Ammon's horn (tissue), 1 donor: ENCODE measurements around the gene CNGA4.
A peak's percentile ranks its signal among the peaks of the same experiment; 100 is the strongest.
"Not testable (repeated sequence)": the region's sequence is repeated elsewhere in the genome, so short reads cannot be mapped to it uniquely, and the experiment has no call there.

Experiments used
- DNase-seq: peaks from one replicate; pipeline ENCODE4 v3.0.0-alpha.2; 2016; ENCODE audit warnings: low spot score

Gene CNGA4

GRCh38 chr11:6225896-6226295 is 13.0 kb upstream of the CNGA4 start:
- DNase-seq, result no peak

GRCh38 chr11:6228520-6228919 is 10.4 kb upstream of the CNGA4 start:
- no peak for DNase-seq

GRCh38 chr11:6229911-6230310 is 9.0 kb upstream of the CNGA4 start:
- no peak for DNase-seq

- DNase-seq, result no peak
Measured at GRCh38 chr11:6232899-6233298, 6.0 kb upstream of the CNGA4 start.

- no peak for DNase-seq
Measured at GRCh38 chr11:6233984-6234386, 4.9 kb upstream of the CNGA4 start.

GRCh38 chr11:6234387-6235107 is 4.3 kb upstream of the CNGA4 start, which contains the start of gene FHIP1B:
Gene FHIP1B, minus strand, starts transcription at chr11:6234636. Its CDS starts 10,120 bp downstream, at chr11:6224516.
- DNase-seq, result peak; percentile 100

- DNase-seq, result no peak
Measured at GRCh38 chr11:6237266-6237665, 1.6 kb upstream of the CNGA4 start.

GRCh38 chr11:6237761-6238302 is 1.1 kb upstream of the CNGA4 start:
- DNase-seq, result no peak

- DNase-seq, result no peak
Measured at GRCh38 chr11:6240139-6240538, 1.2 kb downstream of the CNGA4 start.

GRCh38 chr11:6240781-6241180 is 1.9 kb downstream of the CNGA4 start:
- no peak for DNase-seq

GRCh38 chr11:6241316-6241715 is 2.4 kb downstream of the CNGA4 start:
- no peak for DNase-seq

- no peak for DNase-seq
Measured at GRCh38 chr11:6245536-6245935, 6.6 kb downstream of the CNGA4 start.

- DNase-seq, result no peak
Measured at GRCh38 chr11:6248248-6248647, 9.4 kb downstream of the CNGA4 start.

- not testable (repeated sequence) for DNase-seq
Measured at GRCh38 chr11:6248897-6249296, 10.0 kb downstream of the CNGA4 start.

GRCh38 chr11:6249770-6250555 is 11.1 kb downstream of the CNGA4 start:
- DNase-seq, result no peak

GRCh38 chr11:6251120-6251733 is 12.3 kb downstream of the CNGA4 start:
- peak; percentile 51 for DNase-seq

- no peak for DNase-seq
Measured at GRCh38 chr11:6251990-6252473, 13.1 kb downstream of the CNGA4 start.

- DNase-seq, result no peak
Measured at GRCh38 chr11:6253197-6253596, 14.3 kb downstream of the CNGA4 start.

GRCh38 chr11:6258141-6258540 is 19.3 kb downstream of the CNGA4 start:
- no peak for DNase-seq

- DNase-seq, result peak; percentile 57
Measured at GRCh38 chr11:6258571-6259081, 19.7 kb downstream of the CNGA4 start.

GRCh38 chr11:6260207-6260726 is 21.4 kb downstream of the CNGA4 start:
- no peak for DNase-seq

GRCh38 chr11:6263662-6264061 is 24.8 kb downstream of the CNGA4 start:
- DNase-seq, result no peak
